ENCODE data around the gene PRSS57.

Gene PRSS57

DNA sequence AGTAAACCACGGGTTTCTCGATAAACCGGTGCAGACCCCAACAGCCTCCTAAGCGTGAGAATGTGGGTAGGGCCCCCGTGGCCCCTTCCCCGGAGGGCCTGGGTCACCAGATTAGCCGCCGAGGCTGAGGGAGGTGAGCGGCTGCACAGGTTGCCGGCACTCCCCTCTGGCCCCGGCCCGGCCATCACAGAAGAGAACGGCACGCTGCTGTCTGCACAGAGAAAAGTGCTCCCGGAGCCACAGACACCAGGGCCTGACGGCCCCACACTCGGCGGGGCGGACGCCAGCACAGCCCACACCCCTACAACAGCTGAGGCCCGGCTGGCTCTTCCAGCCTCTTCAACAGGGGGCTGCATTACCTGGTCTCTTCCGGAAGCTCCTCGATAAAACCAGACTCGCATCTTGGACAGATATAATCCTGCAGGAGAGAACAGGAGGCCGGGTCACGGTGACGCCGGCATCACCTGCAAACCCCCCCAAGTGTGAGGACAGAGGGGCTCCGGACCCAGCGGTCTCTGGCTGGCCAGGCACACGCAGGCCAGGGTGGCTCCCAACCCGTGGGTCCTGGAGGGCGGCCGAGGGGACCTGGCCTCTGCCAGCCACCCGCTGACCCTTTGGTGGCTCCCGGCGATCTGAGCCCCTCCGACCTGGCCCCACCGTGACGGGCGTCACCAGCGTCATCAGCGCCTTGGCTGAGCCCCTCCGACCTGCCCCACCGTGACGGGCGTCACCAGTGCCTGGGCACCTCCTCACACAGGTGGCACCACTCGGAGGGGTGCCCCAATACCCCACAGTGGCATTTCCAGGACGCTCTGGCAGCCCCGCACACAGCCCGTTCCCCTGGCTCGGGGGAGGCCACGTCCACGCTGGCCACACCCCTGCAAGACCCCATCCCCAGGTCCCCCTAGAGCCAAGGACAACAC lies 42.5 kb downstream of the PRSS57 start:
- no peak overlapping the region for H2AFZ ChIP-seq (ENCODE audit: low read depth, low read length)
- H3K36me3 ChIP-seq (ENCODE audit: insufficient read depth, low read length), result peaks cover 46% of the 10 kb centered on the region
- H3K4me1 ChIP-seq (ENCODE audit: insufficient read depth, low read length), result peaks cover 2% of the 10 kb centered on the region

GRCh38 chr19:651991-652390 lies 43.3 kb downstream of the PRSS57 start:
- H3K4me3 ChIP-seq (ENCODE audit: low read length), result no peak overlapping the region
- peaks cover 49% of the 10 kb centered on the region for H3K36me3 ChIP-seq (ENCODE audit: insufficient read depth, low read length)
- H3K4me1 ChIP-seq (ENCODE audit: insufficient read depth, low read length), result no peaks in the 10 kb centered on the region
- H2AFZ ChIP-seq (ENCODE audit: low read depth, low read length), result no peak overlapping the region
- no peaks in the 10 kb centered on the region for H3K9me3 ChIP-seq (ENCODE audit: low read length)
- H3K27me3 ChIP-seq (ENCODE audit: insufficient read depth, low read length), result no peaks in the 10 kb centered on the region

More for the DNA sequence above, 42.5 kb downstream of the PRSS57 start:
- no peaks in the 10 kb centered on the region for H3K9me3 ChIP-seq (ENCODE audit: low read length)
- H3K4me3 ChIP-seq (ENCODE audit: low read length), result no peak overlapping the region
- H3K27me3 ChIP-seq (ENCODE audit: insufficient read depth, low read length), result no peaks in the 10 kb centered on the region

DNA sequence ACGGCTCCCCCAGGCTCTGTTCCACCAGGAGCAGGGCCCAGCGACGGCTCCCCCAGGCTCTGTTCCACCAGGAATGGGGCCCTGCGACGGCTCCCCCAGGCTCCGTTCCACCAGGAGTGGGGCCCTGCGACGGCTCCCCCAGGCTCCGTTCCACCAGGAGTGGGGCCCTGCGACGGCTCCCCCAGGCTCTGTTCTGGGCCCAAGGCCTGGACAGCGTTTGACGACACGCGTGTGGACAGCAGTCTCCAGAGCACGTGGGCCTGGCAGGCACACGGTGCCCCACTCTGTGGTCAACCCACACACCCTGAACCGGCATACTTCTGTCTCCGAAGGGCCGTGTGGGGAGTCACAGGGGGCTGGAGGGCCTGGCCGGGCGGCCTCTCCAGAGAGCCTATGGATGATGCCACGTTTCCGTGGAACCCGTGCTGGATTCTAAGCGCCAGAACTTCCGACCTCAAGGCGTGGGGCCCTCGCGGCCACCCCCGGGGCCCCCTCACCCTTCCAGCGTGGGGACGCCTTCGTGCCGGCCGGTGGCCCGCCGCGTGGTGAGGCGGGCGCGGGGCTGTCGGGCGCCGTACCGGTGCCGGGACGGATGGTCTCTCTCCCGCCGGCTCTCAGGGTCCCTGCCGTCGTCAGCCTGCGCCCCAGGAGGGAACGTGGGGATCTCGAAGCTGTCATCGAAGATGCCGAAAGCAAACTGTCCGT lies 44.0 kb downstream of the PRSS57 start:
- Histone ChIP-seq H3K9me3 (ENCODE audit: low read length) (no peaks in the 10 kb centered on the region), H2AFZ (ENCODE audit: low read depth, low read length) (no peak overlapping the region), H3K4me1 (ENCODE audit: insufficient read depth, low read length) (no peaks in the 10 kb centered on the region), H3K36me3 (ENCODE audit: insufficient read depth, low read length) (peaks cover 53% of the 10 kb centered on the region), H3K4me3 (ENCODE audit: low read length) (no peak overlapping the region), H3K27me3 (ENCODE audit: insufficient read depth, low read length) (no peaks in the 10 kb centered on the region)

- Histone ChIP-seq H3K9me3 (ENCODE audit: low read length) (no peaks in the 10 kb centered on the region), H3K27me3 (ENCODE audit: insufficient read depth, low read length) (no peaks in the 10 kb centered on the region), H3K4me1 (ENCODE audit: insufficient read depth, low read length) (no peaks in the 10 kb centered on the region), H3K4me3 (ENCODE audit: low read length) (no peak overlapping the region), H3K36me3 (ENCODE audit: insufficient read depth, low read length) (peaks cover 58% of the 10 kb centered on the region), H2AFZ (ENCODE audit: low read depth, low read length) (no peak overlapping the region)
Measured at GRCh38 chr19:650121-650520, 45.1 kb downstream of the PRSS57 start.

DNA sequence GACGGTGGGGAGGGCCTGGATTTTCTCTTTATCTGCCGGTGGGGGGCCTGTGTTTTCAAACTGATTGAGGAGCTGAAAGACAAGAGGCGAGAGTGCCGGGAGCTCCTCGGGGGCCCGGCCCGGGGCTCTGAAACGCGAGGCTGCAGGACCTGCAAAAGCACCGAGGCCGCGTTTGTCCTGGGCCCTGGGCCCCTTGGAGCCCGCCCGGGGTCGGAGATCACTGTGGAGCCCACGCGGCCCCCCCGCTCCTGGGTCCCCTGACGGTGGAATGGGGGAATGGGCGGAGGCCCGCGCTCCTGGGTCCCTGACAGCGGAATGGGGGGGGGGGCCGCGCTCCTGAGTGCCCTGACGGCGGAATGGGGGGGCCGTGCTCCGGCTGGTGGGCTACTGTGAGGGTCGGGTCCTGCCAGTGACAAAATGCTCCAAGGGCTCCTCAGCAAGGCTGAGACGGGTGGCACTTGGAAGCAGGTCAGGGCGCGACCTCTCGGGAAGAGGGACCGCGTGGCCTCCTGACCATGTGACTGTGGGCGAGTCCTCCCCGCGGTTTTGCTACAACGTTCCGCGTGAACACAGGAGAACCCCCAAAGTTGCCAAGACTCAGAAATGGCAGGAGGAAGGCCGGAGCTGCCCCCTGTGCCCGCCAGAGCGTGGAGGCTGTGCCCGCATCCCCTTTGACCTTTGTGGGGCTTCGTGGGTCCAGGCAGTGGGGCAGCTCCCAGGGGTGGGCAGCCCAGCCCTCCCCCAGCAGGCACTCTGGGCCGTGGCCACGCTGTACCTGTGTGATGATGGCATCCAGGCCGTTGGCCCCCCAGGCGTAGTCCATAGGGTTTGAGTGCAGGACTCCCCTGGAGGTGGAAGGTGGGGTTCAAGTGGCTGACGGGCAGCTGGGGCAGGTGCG lies 46.1 kb downstream of the PRSS57 start:
- no peak overlapping the region for H3K4me3 ChIP-seq (ENCODE audit: low read length)
- H3K36me3 ChIP-seq (ENCODE audit: insufficient read depth, low read length), result peaks cover 53% of the 10 kb centered on the region
- no peaks in the 10 kb centered on the region for H3K27me3 ChIP-seq (ENCODE audit: insufficient read depth, low read length)
- no peaks in the 10 kb centered on the region for H3K4me1 ChIP-seq (ENCODE audit: insufficient read depth, low read length)
- H2AFZ ChIP-seq (ENCODE audit: low read depth, low read length), result no peak overlapping the region
- H3K9me3 ChIP-seq (ENCODE audit: low read length), result no peaks in the 10 kb centered on the region

DNA sequence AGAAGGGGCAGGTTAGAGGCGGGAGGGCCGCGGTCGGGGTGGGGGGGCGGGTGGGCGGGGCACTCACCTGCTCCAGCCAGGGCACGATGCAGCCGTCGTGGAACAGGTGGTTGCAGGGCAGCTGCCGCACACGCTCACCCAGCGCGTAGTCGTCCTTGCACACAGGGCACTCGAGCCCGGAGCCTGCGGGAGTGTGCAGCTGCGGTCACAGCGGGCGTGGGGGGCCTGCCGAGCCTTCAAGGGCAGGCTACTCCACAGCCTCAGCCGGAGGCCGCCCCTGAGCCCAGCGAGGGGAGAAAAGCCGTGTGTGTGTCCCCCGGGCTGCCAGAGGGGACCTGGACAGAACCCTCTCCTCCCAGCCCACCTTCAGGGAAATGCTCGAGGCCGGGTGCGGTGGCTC lies 46.9 kb downstream of the PRSS57 start:
- H3K4me3 ChIP-seq (ENCODE audit: low read length), result no peak overlapping the region
- no peaks in the 10 kb centered on the region for H3K9me3 ChIP-seq (ENCODE audit: low read length)
- H3K4me1 ChIP-seq (ENCODE audit: insufficient read depth, low read length), result no peaks in the 10 kb centered on the region
- H2AFZ ChIP-seq (ENCODE audit: low read depth, low read length), result no peak overlapping the region
- no peaks in the 10 kb centered on the region for H3K27me3 ChIP-seq (ENCODE audit: insufficient read depth, low read length)
- peaks cover 46% of the 10 kb centered on the region for H3K36me3 ChIP-seq (ENCODE audit: insufficient read depth, low read length)

- no peaks in the 10 kb centered on the region for H3K4me1 ChIP-seq (ENCODE audit: insufficient read depth, low read length)
- H3K4me3 ChIP-seq (ENCODE audit: low read length), result no peak overlapping the region
- no peaks in the 10 kb centered on the region for H3K9me3 ChIP-seq (ENCODE audit: low read length)
- H3K36me3 ChIP-seq (ENCODE audit: insufficient read depth, low read length), result peaks cover 46% of the 10 kb centered on the region
- H3K27me3 ChIP-seq (ENCODE audit: insufficient read depth, low read length), result no peaks in the 10 kb centered on the region
- H2AFZ ChIP-seq (ENCODE audit: low read depth, low read length), result no peak overlapping the region
Measured at GRCh38 chr19:647566-648284, 47.5 kb downstream of the PRSS57 start.

DNA sequence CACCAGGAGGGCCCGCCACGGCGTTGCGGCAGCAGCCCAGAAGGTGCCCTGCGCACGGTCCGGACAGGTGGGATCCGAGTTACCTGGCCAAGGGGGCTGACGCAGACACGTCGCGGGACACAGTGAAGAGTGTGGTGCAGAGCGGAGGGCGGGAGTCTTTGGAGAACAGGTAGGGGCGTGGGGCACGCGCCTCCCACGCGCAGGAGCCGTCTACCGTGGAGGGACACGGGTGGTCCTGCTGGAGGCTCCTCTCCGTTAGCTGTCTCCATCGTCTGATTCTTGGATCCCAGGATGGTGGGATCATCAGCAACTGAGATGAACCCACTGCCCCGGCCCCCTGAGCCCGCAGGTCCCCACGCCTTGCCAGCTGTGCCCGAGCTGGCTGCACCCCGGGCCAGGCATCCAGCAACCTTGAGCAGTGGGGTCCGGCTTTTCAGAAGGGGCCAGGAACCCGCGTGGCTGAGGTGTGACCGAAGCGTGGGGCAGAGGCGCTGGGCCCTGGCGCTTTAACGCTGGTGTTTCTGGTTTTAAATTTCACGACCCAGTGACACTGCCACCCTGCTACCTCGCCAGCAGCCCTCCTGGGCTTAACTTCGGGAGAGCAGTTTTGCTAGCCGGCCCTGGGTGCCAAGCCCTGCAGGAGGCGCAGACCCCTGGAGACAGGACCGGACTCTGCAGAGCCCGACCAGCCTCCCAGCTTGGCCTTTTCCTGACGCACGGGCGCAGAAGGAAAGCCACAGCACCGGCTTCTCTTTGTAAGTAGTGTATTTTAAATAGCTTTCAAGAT lies 48.3 kb downstream of the PRSS57 start:
- H3K36me3 ChIP-seq (ENCODE audit: insufficient read depth, low read length), result peaks cover 42% of the 10 kb centered on the region
- no peaks in the 10 kb centered on the region for H3K27me3 ChIP-seq (ENCODE audit: insufficient read depth, low read length)
- no peaks in the 10 kb centered on the region for H3K4me1 ChIP-seq (ENCODE audit: insufficient read depth, low read length)
- H2AFZ ChIP-seq (ENCODE audit: low read depth, low read length), result no peak overlapping the region
- no peak overlapping the region for H3K4me3 ChIP-seq (ENCODE audit: low read length)
- H3K9me3 ChIP-seq (ENCODE audit: low read length), result no peaks in the 10 kb centered on the region

DNA sequence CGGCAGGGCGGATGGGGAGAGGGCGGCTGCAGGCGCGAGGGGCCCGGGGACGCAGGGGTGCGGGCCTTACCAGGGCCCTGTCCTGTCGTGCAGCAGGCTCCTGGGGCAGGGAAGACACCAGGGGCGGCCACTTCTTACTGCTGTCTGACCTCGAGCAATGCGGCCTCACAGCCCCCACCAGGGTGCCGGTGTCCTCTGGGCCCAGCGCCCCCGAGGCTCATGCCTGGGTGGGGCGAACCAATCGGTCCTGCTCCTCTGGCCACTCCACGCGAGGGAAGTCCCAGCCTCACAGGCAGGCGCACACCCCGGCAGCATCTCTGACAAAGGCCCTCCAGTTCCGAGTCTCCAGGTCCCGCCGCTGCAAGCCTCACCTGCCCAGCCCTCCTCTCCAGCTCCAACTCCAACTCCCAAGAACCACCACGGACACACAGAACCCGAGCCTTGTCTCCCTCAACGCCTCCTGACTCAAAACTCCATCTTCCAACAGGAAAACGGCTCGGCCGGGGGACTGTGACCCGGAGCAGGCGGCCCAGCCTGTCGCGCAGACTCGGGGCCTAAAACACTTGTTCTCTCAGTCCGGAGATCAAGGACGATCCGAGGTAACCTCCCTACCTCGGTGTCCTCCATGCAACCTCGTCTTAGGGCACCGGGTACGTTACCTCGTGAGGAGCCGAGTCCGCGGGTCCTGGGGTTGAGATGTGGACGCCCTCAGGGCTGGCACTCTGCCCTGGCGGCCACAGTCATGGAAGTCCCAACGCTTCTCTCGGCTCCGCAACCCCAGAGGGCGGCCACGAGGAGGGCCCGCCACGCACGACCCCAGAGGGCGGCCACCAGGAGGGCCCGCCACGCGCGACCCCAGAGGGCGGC lies 49.1 kb downstream of the PRSS57 start:
- Histone ChIP-seq H3K9me3 (ENCODE audit: low read length) (no peaks in the 10 kb centered on the region), H3K4me3 (ENCODE audit: low read length) (no peak overlapping the region), H2AFZ (ENCODE audit: low read depth, low read length) (no peak overlapping the region), H3K27me3 (ENCODE audit: insufficient read depth, low read length) (no peaks in the 10 kb centered on the region), H3K4me1 (ENCODE audit: insufficient read depth, low read length) (no peaks in the 10 kb centered on the region), H3K36me3 (ENCODE audit: insufficient read depth, low read length) (peaks cover 35% of the 10 kb centered on the region)

DNA sequence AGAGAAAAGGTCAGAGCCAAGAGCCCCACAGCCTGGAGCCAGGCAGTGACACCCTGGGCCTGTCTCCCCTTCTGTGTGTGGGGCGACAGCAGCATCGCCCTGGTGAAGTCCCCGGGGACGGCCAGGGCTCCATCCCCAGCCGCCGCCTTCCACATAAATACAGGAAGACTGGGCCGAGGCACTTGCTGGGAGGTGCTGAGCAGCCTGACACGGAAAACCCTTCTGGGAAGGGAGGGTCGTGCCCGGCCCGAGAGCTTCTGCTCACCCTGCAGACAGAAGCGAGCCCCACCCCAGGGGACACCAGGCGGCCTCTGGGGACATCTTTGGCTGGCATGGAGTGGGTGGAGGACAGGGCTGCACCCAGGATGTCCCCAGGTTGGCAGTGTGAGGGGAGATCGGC lies 50.5 kb downstream of the PRSS57 start:
- Histone ChIP-seq H3K9me3 (ENCODE audit: low read length) (no peaks in the 10 kb centered on the region), H3K4me1 (ENCODE audit: insufficient read depth, low read length) (no peaks in the 10 kb centered on the region), H3K27me3 (ENCODE audit: insufficient read depth, low read length) (no peaks in the 10 kb centered on the region), H3K36me3 (ENCODE audit: insufficient read depth, low read length) (peaks cover 32% of the 10 kb centered on the region), H3K4me3 (ENCODE audit: low read length) (no peak overlapping the region), H2AFZ (ENCODE audit: low read depth, low read length) (no peak overlapping the region)

DNA sequence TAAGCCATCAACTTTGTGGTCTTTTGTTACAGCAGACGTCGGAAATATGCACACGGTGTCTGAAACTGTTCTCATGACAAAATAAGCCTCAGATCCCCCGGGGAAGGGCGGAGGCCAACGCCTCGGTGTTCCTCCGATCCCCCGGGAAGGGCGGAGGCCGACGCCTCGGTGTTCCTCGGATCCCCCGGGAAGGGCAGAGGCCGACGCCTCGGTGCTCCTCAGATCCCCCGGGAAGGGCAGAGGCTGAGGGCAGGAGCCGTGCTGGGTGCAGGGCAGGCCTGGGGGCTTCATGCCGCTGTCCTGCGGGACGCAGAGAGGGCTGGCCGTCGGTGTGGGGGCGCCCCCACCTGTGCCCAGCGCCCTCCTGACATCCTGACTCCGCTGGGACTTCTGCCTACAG lies 50.9 kb downstream of the PRSS57 start:
- Histone ChIP-seq H3K4me1 (ENCODE audit: insufficient read depth, low read length) (no peaks in the 10 kb centered on the region), H3K27me3 (ENCODE audit: insufficient read depth, low read length) (no peaks in the 10 kb centered on the region), H3K36me3 (ENCODE audit: insufficient read depth, low read length) (peaks cover 29% of the 10 kb centered on the region), H2AFZ (ENCODE audit: low read depth, low read length) (no peak overlapping the region), H3K9me3 (ENCODE audit: low read length) (no peaks in the 10 kb centered on the region), H3K4me3 (ENCODE audit: low read length) (no peak overlapping the region)

All from neuron (in vitro differentiated cells).